Renal cortex interstitium (tissue), 11 donors: ENCODE data around the gene POU6F2. TPM values are rescaled to one million over a fixed set of nuclear protein-coding genes. Genes with fewer than 3 reads are reported as not detected.
"Not testable (repeated sequence)": the region's sequence is repeated elsewhere in the genome, so short reads cannot be mapped to it uniquely, and the experiment has no call there.

Experiments used
- DNase-seq, 11 donors: peaks; one replicate each; pipeline ENCODE4 v3.0.0-alpha.2; 2013; ENCODE audit warnings: low read depth in 9 of 11, low spot score in 4 of 11; ENCODE audit errors: extremely low read depth in 1 of 11
- polyA plus RNA-seq, 3 donors: library from polyadenylated mRNA; unstranded; fragments of 120-200 nt; gene quantifications; one replicate each; pipeline ENCODE4 v1.2.1, GENCODE V29; 2013; ENCODE audit not compliant: insufficient read length in 3 of 3

The POU6F2 gene
- polyA plus RNA-seq, 3 donors: 0.11 to 0.35 (median 0.26) TPM

DNA sequence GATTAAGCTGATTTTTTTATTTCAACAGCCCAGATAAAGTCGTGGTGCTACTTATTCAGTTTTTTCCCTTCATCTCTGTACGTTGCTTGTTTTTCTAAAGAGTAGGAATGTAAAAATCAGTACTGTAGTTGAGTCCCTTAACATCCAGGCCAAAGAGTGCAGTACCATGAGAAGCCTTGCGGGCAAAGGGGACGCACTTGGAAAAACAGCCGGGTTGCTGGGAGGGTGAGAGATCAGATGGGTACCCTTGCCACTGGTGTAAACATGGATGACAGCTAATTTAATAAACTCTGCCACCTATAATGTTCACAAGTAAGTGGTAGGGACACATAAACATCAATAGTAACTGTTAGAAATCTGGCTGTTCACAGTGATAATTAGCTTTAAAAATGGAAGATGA, 175.9 kb downstream of the POU6F2 start:
- DNase-seq: no peak

DNA sequence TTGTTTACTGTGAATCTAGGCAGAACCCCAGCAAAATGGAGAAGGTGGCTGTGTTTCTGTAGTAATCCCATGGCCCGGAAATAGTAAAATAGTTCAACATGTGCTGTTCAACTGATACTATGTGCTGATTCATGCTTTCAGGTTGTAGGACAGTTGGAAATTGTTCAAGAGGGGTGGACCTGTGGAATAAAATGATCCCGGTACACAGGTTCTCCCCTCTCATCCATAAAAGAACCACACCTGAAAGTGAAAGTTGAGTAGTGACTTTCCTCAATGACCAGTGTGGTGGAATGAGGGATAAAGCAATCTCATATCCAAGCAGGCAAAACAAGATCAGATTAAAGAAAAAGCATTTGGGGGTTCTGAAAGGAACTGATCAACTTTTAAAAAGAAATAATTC, 177.1 kb downstream of the POU6F2 start:
- no peak for DNase-seq

GRCh38 chr7:39158367-39158766, 180.7 kb downstream of the POU6F2 start:
- no peak for DNase-seq

GRCh38 chr7:39161903-39162302, 184.2 kb downstream of the POU6F2 start:
- DNase-seq: no peak

DNA sequence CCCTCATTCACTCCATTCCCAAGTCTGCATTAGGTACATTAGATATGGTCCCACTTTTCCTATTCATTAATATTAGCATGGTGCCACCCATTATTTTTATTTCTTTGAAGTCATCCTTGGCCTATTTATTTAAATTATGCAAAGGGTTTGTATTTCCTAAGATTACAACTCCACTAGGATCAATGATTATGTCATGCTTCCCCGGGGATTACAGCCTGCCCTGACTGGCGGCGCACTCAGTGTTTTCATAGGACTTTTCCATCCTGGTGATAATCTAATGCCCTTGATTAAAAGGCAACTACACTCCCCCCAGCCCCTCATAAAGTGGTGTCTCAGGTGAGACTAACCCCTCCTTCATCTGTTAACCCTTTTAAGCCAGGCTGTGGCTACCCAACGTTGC, 187.2 kb downstream of the POU6F2 start:
- no peak for DNase-seq

GRCh38 chr7:39168403-39169098, 190.8 kb downstream of the POU6F2 start:
- no peak for DNase-seq

GRCh38 chr7:39172137-39172536, 194.4 kb downstream of the POU6F2 start:
- DNase-seq: no peak

- DNase-seq: no peak
These were observed 203.7 kb downstream of the POU6F2 start for GRCh38 chr7:39181398-39181797.

DNA sequence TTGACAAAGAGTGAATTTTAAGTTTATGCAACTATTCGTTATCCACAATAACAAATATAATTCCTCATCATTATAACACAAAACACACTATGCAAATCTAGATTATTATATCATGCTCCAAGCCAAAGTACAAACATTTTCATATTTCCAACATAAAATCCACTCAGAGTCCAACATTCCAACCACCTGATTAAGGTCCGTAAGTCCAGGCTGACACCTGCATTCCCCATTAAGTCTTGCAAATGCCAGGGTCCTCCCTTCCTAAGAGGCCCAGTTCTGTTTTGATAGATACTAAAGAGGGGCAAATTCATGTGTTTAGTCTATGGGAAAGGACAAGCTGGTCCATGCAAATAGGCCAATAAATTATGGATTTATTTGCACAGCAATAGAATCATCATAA, 206.1 kb downstream of the POU6F2 start:
- no peak for DNase-seq

DNA sequence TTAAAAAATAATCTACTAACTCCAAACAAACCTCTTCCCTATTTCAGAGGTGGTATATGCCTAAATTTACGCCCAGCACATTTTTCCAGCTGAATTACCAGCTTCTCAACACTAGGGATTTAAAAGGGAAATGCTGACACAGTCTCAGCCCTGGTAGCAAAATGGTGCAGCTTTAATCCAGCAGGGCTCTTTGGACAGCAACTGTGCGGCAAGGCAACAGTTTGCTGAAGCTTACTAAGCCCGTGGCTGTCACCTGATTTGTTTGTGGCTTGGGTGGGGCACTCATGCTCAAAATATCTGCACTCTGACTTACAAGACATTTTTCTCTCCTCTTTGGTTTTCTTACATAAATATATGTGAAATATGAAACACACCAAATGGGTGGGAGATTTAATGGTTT, 206.7 kb downstream of the POU6F2 start:
- DNase-seq: no peak

GRCh38 chr7:39186131-39186530, 208.4 kb downstream of the POU6F2 start:
- DNase-seq: no peak

GRCh38 chr7:39186671-39187070, 209.0 kb downstream of the POU6F2 start:
- DNase-seq: no peak

DNA sequence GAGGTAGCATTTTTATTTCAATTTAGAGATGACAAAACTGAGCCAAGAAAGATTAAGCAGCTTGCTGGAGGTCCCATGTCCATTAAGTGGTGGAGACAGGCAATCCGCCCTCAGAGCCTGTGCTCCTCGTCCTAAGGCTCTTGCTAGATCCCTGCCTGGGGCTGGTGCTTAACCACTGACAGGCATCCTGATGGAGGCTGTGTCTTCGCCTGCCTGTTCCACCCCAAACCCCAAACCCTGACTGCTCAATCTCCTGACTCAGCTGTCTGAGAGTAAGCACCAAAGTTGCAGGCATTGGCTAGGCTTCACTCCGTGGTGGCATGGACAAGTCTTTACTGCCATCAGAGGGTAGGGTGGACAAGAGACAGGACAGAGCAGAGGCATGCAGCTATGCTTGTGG, 209.4 kb downstream of the POU6F2 start:
- DNase-seq: no peak

- DNase-seq: no peak
These were observed 214.8 kb downstream of the POU6F2 start for GRCh38 chr7:39192476-39192875.

GRCh38 chr7:39194388-39194787, 216.7 kb downstream of the POU6F2 start:
- not testable (repeated sequence) for DNase-seq

DNA sequence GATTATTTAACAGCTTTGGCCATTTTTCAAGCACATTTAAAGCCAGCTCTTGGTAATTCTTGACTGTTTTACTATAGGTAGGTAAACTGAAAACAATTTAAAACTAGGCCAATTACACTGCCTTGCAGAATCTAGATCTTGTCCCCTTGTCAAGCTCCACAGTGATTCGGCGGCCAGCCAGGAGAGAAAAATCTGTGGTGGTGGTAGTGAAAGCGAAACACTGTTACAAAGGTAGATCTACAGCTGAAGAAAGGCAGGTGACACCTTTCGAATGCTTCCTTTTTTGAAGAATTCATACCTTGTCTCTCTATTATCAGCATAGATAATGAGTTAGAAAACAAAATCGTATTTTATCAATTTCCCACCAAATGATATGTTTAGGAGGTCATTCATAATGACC, 218.3 kb downstream of the POU6F2 start:
- no peak for DNase-seq

GRCh38 chr7:39197831-39198230, 220.1 kb downstream of the POU6F2 start:
- no peak for DNase-seq

GRCh38 chr7:39198556-39198955, 220.8 kb downstream of the POU6F2 start:
- DNase-seq: no peak

DNA sequence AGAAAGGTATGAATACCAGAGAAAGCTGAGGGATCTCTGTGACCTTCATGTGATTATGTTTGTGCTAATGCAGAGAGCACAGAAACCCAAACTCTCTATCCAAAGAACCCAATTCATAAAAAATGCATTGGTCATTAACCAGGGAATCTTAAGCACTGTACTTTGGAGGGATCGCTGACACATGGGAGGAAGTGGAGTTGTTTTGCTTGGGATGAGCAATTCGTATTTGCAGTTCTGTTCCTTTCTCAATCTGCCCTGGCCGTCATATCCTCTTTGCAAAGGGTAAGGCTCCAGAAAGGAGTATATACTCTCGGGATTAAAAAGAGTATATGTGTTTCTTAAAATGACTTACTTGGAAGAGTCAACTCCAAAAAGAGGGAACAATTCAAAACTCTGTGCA, 221.3 kb downstream of the POU6F2 start:
- DNase-seq: no peak

DNA sequence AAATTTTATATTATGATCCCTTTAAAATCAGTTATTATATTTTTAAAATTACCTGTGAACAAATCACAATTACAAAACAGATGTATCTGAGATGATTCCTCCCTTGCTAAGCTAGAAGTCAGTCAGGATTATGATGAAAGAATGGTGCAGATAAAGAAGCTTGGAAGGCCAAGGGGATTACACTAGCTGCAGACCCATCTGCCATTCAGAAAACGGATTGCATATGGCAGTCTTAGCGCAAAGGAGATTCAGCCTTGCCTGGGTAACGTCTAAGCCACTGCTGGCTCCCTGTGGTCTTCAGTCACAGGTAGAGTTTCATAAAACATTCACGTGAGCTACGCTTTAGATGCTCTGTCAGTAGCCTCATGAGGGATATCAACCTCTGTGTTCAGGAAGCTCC, 222.2 kb downstream of the POU6F2 start:
- no peak for DNase-seq

DNA sequence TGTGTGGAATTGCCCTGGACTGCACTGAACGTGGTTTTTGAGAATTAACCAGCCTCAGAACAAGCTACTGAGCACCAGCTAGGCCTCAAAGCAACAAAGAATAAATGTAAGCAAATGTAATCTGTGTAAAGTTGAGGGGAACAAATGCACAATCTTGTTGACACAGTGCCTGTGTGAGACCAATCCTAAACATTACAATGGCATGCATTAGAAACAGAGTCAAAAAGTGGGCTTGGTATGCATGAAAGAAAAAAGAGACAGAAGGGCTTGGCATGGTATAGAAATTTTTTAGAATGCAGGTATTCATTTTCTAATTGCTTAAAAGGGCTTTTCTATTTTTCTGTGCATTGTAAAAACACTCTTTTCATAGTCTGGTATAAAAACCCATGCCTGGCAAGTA, 224.3 kb downstream of the POU6F2 start:
- DNase-seq: no peak
